Suprapubic skin (tissue), 4 donors: ENCODE results near the gene KCNH1. TPM values are rescaled to one million over a fixed set of nuclear protein-coding genes. Genes with fewer than 3 reads are reported as not detected.

ENCODE experiments used
- DNase-seq, 2 donors: peaks; one replicate each; pipeline ENCODE4 v3.0.0-alpha.2; 2019; ENCODE audit warnings: low spot score in 2 of 2
- H3K27ac ChIP-seq: fragments of 200-600 bp; sonication (generic); one replicate; pipeline ENCODE4 v1.5.1; 2019
- H3K27me3 ChIP-seq: fragments of 200-600 bp; sonication (generic); one replicate; pipeline ENCODE4 v1.5.1; 2019
- H3K36me3 ChIP-seq: fragments of 200-600 bp; sonication (generic); one replicate; pipeline ENCODE4 v1.5.1; 2019
- H3K4me1 ChIP-seq: fragments of 200-600 bp; sonication (generic); one replicate; pipeline ENCODE4 v1.5.1; 2019
- H3K4me3 ChIP-seq: fragments of 200-600 bp; sonication (generic); one replicate; pipeline ENCODE4 v1.5.1; 2019; ENCODE audit warnings: mild to moderate bottlenecking
- H3K9me3 ChIP-seq: fragments of 200-600 bp; sonication (generic); one replicate; pipeline ENCODE4 v1.5.1; 2019
- CTCF ChIP-seq, 2 donors: fragments of 200-600 bp in 1 of 2; fragments of 450-650 bp in 1 of 2; sonication (generic) in 1 of 2; IDR thresholded peaks; one replicate each; pipeline ENCODE4 v1.5.1; 2016 to 2019; ENCODE audit warnings: antibody characterized with exemption in 2 of 2, mild to moderate bottlenecking in 1 of 2, moderate library complexity in 1 of 2
- EP300 ChIP-seq: sonication (generic); formaldehyde crosslinking; IDR thresholded peaks from one replicate; pipeline ENCODE4 v1.6.1; 2017; ENCODE audit warnings: antibody characterized with exemption
- POLR2A ChIP-seq, 2 donors: fragments of 450-650 bp; IDR thresholded peaks; one replicate each; pipeline ENCODE4 v1.6.1; 2017; ENCODE audit warnings: antibody characterized with exemption in 2 of 2, mild to moderate bottlenecking in 2 of 2, moderate library complexity in 2 of 2
- POLR2AphosphoS5 ChIP-seq, 3 donors: sonication (generic); formaldehyde crosslinking; IDR thresholded peaks; one replicate each; pipeline ENCODE4 v1.6.1; 2017; ENCODE audit warnings: antibody characterized with exemption in 3 of 3
- WGBS: methylation state at CpG from one replicate; pipeline ENCODE4 v1.1.5; 2018; 5-methylcytosine and 5-hydroxymethylcytosine counted together
- total RNA-seq, 4 donors: library from RNA; depleted of rRNA; stranded (reverse); fragments of >200 nt; gene quantifications; one replicate each; pipeline ENCODE4 v1.1.0, GENCODE V29; 2016

KCNH1 gene
- total RNA-seq, 4 donors from 2014 or later, result 1.1 TPM; not detected in 3

- H3K4me3 ChIP-seq, result no peak overlapping the region
- H3K36me3 ChIP-seq, result no peaks in the 10 kb centered on the region
- WGBS, result 84% methylated on average over 4 of the region's 4 CpGs
- no peak for DNase-seq
- H3K27me3 ChIP-seq, result no peaks in the 10 kb centered on the region
- TF ChIP-seq POLR2AphosphoS5 (IDR thresholded peaks at IDR 0.05), result no peak
- no peak for TF ChIP-seq CTCF (IDR thresholded peaks at IDR 0.05)
- no peak for TF ChIP-seq POLR2A (IDR thresholded peaks at IDR 0.05)
- TF ChIP-seq EP300, result no peak
- H3K9me3 ChIP-seq, result no peaks in the 10 kb centered on the region
- no peaks in the 10 kb centered on the region for H3K4me1 ChIP-seq
- H3K27ac ChIP-seq, result no peak overlapping the region
Observed at GRCh38 chr1:210935905-210936304, 198.0 kb downstream of the KCNH1 start.

- DNase-seq, result no peak
- Histone ChIP-seq H3K27ac (no peak overlapping the region), H3K4me1 (no peaks in the 10 kb centered on the region), H3K4me3 (no peak overlapping the region), H3K36me3 (no peaks in the 10 kb centered on the region), H3K27me3 (no peaks in the 10 kb centered on the region), H3K9me3 (peaks cover 4% of the 10 kb centered on the region)
- TF ChIP-seq POLR2A (IDR thresholded peaks at IDR 0.05), result no peak
- TF ChIP-seq CTCF (IDR thresholded peaks at IDR 0.05), result no peak
- TF ChIP-seq EP300, result no peak
- no peak for TF ChIP-seq POLR2AphosphoS5 (IDR thresholded peaks at IDR 0.05)
Observed at GRCh38 chr1:210932104-210932503, 201.8 kb downstream of the KCNH1 start.

GRCh38 chr1:210922666-210923065 lies 211.3 kb downstream of the KCNH1 start:
- Histone ChIP-seq H3K4me3 (no peak overlapping the region), H3K36me3 (no peaks in the 10 kb centered on the region), H3K27me3 (no peaks in the 10 kb centered on the region), H3K9me3 (peaks cover 6% of the 10 kb centered on the region), H3K4me1 (no peaks in the 10 kb centered on the region), H3K27ac (no peak overlapping the region)
- DNase-seq, result no peak
- TF ChIP-seq POLR2AphosphoS5 (IDR thresholded peaks at IDR 0.05) (no peak), CTCF (IDR thresholded peaks at IDR 0.05) (no peak), POLR2A (IDR thresholded peaks at IDR 0.05) (no peak), EP300 (no peak)

GRCh38 chr1:210920716-210921694 lies 212.9 kb downstream of the KCNH1 start:
- H3K36me3 ChIP-seq, result no peaks in the 10 kb centered on the region
- no peak for TF ChIP-seq POLR2A (IDR thresholded peaks at IDR 0.05)
- no peak for TF ChIP-seq EP300
- TF ChIP-seq POLR2AphosphoS5 (IDR thresholded peaks at IDR 0.05), result no peak
- no peak for TF ChIP-seq CTCF (IDR thresholded peaks at IDR 0.05)
- DNase-seq, result no peak
- H3K27ac ChIP-seq, result no peak overlapping the region
- H3K4me3 ChIP-seq, result no peak overlapping the region
- 77% methylated on average over 5 of the region's 5 CpGs for whole genome bisulfite sequencing
- peaks cover 2% of the 10 kb centered on the region for H3K9me3 ChIP-seq
- H3K27me3 ChIP-seq, result no peaks in the 10 kb centered on the region
- H3K4me1 ChIP-seq, result no peaks in the 10 kb centered on the region

- TF ChIP-seq POLR2A (IDR thresholded peaks at IDR 0.05) (no peak), POLR2AphosphoS5 (IDR thresholded peaks at IDR 0.05) (no peak), CTCF (IDR thresholded peaks at IDR 0.05) (no peak), EP300 (no peak)
- Histone ChIP-seq H3K27ac (no peak overlapping the region), H3K9me3 (no peaks in the 10 kb centered on the region), H3K36me3 (no peaks in the 10 kb centered on the region), H3K27me3 (no peaks in the 10 kb centered on the region), H3K4me1 (no peaks in the 10 kb centered on the region), H3K4me3 (no peak overlapping the region)
- no peak for DNase-seq
Observed at GRCh38 chr1:210920258-210920657, 213.7 kb downstream of the KCNH1 start.
